GM12801 (cell line): ENCODE data around the gene COL15A1.

ENCODE experiments used
- CTCF ChIP-seq: IDR thresholded peaks from one replicate; pipeline ENCODE4 v1.5.1; 2011; ENCODE audit warnings: control low read depth; ENCODE audit not compliant: insufficient read length; ENCODE audit errors: extremely low read depth

The COL15A1 gene

GRCh38 chr9:98960409-98960808 lies 16.7 kb downstream of the COL15A1 start:
- TF ChIP-seq CTCF, result no peak

GRCh38 chr9:98961513-98962180 lies 17.9 kb downstream of the COL15A1 start:
- TF ChIP-seq CTCF, result no peak

GRCh38 chr9:98962181-98962560 lies 18.5 kb downstream of the COL15A1 start:
- no peak for TF ChIP-seq CTCF

- TF ChIP-seq CTCF, result no peak
These were observed 19.2 kb downstream of the COL15A1 start for GRCh38 chr9:98962861-98963260.

GRCh38 chr9:98964201-98964600 lies 20.5 kb downstream of the COL15A1 start:
- no peak for TF ChIP-seq CTCF

- TF ChIP-seq CTCF, result no peak
These were observed 21.2 kb downstream of the COL15A1 start for GRCh38 chr9:98964911-98965336.

GRCh38 chr9:98966676-98967075 lies 23.0 kb downstream of the COL15A1 start:
- TF ChIP-seq CTCF, result no peak
